HFFc6 (cell line): ENCODE data around the gene SATB2. TPM values are rescaled to one million over a fixed set of nuclear protein-coding genes. Genes with fewer than 3 reads are reported as not detected.
A peak's percentile ranks its signal among the peaks of the same experiment; 100 is the strongest.

ENCODE experiments used
- DNase-seq: peaks from one replicate; pipeline ENCODE4 v3.0.0-alpha.2; 2018
- H3K27ac Mint-ChIP-seq: 2 replicates; pipeline ENCODE4 v1.8.0; 2020; ENCODE audit warnings: mild to moderate bottlenecking, mixed read lengths
- H3K27me3 Mint-ChIP-seq: 2 replicates; pipeline ENCODE4 v1.8.0; 2021; ENCODE audit warnings: mild to moderate bottlenecking, moderate library complexity, mixed read lengths; ENCODE audit not compliant: insufficient read depth
- H3K36me3 Mint-ChIP-seq: 2 replicates; pipeline ENCODE4 v1.8.0; 2021; ENCODE audit warnings: low read depth, mixed read lengths
- H3K4me1 Mint-ChIP-seq: 2 replicates; pipeline ENCODE4 v1.8.0; 2020; ENCODE audit warnings: low read depth, mixed read lengths
- H3K4me3 Mint-ChIP-seq: 2 replicates; pipeline ENCODE4 v1.8.0; 2020; ENCODE audit warnings: mild to moderate bottlenecking, moderate library complexity, mixed read lengths
- H3K9me3 Mint-ChIP-seq: 2 replicates; pipeline ENCODE4 v1.8.0; 2020; ENCODE audit warnings: mild to moderate bottlenecking, mixed read lengths
- total RNA-seq, 6 experiments: library from RNA; stranded (reverse); fragmentation: NEBNext Ultra II Directional; extraction: Animal tissue kit (Norgen Biotek cat#: 25700); gene quantifications; 2 replicates in 1 of 6; 3 replicates in 5 of 6; pipeline ENCODE4 v1.2.3, GENCODE V29; 2021
- TF ChIP-seq, protein P1 (sequence below): fragments of 200-600 bp; sonication (generic); IDR thresholded peaks from 2 replicates; pipeline ENCODE4 v1.5.0; 2021; ENCODE audit warnings: antibody characterized with exemption, mild to moderate bottlenecking

Gene SATB2
- total RNA-seq, 6 experiments from 2014 or later: 7.4 to 12.7 (median 11.9) TPM

DNA sequence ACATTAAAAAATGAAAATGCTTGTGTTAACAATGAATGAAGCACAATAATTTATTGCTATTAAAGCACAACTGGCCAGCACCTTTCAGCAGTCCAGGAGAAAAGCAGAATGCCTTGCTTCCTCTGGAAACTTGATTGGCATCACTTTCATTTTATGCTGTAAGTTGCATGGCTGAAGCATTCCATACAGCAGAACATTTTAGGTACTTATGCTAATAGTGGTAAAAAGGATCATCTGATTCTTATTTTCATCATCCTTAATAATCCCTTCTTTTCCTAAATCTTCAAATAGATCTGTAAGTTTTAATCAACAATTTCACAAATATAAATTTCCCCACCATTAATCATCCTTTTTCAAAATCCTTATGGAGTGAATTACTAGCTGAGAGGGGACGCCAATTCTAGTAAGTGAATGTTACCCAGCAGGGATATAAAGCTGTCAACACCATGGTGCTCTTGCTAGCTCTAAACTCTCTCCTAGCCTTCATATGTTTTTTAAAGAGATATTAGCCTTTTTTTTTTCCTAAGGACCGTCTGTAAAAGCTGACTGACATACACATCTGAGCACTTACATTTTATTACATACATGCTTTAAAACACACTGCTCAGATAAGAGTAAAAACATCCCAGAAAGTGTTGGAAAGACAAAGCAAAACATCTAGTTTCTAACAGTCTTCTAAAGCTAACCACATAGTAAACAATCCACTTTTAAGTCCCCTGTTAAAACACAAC, 5.3 kb downstream of the SATB2 start:
- Mint-ChIP-seq H3K36me3 (no peaks in the 10 kb centered on the region), H3K4me1 (peaks cover 38% of the 10 kb centered on the region), H3K27ac (no peak overlapping the region), H3K27me3 (no peaks in the 10 kb centered on the region), H3K9me3 (no peaks in the 10 kb centered on the region), H3K4me3 (peak overlapping the region; percentile 39; the same call in 1 of the 2 replicates)
- TF ChIP-seq, protein P1, sequence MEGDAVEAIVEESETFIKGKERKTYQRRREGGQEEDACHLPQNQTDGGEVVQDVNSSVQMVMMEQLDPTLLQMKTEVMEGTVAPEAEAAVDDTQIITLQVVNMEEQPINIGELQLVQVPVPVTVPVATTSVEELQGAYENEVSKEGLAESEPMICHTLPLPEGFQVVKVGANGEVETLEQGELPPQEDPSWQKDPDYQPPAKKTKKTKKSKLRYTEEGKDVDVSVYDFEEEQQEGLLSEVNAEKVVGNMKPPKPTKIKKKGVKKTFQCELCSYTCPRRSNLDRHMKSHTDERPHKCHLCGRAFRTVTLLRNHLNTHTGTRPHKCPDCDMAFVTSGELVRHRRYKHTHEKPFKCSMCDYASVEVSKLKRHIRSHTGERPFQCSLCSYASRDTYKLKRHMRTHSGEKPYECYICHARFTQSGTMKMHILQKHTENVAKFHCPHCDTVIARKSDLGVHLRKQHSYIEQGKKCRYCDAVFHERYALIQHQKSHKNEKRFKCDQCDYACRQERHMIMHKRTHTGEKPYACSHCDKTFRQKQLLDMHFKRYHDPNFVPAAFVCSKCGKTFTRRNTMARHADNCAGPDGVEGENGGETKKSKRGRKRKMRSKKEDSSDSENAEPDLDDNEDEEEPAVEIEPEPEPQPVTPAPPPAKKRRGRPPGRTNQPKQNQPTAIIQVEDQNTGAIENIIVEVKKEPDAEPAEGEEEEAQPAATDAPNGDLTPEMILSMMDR: no peak
- no peak for DNase-seq

DNA sequence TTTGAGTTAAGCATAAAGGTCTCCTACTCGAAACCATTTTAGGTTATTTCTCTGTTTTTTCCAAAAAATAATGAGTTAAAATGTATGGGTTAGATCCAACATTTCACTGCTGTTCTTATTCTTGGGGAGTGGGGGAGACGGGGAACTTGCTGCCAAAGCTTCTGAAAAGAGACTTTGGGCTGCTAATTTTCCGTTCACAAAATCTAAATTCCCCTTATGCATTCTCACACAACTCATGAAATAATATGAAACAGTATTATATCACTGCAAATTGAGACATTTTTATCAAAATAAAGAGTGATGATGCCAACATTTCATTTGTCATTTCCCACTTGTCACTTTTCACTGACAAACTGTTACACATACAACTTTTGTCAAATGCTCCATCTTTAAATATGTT, 7.8 kb downstream of the SATB2 start:
- H3K4me1 Mint-ChIP-seq: peaks cover 26% of the 10 kb centered on the region
- DNase-seq: no peak
- H3K9me3 Mint-ChIP-seq: no peaks in the 10 kb centered on the region
- TF ChIP-seq, protein P1: no peak
- H3K27ac Mint-ChIP-seq: no peak overlapping the region
- H3K27me3 Mint-ChIP-seq: no peaks in the 10 kb centered on the region; the same call in 1 of the 2 replicates
- no peaks in the 10 kb centered on the region for H3K36me3 Mint-ChIP-seq
- H3K4me3 Mint-ChIP-seq: no peak overlapping the region

DNA sequence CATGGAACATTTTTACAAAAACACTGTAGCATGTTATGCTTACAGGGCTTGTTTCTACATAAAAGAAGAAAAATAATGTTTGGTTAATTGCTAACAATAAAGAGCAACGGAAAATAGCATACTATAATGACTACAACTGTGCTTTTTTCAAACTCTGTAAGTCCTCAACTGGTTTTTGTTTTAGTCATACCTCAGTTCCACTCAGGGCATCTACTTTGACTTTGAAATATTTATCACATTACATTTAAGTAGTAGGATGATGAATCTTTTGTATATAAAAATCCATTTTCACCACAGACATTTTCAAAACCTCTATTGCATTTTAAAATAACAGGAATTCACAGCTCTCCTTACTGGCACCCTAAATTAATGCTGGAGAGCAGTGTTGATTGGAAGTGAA, 8.3 kb downstream of the SATB2 start:
- Mint-ChIP-seq H3K4me1 (peaks cover 27% of the 10 kb centered on the region), H3K9me3 (no peaks in the 10 kb centered on the region), H3K27ac (no peak overlapping the region), H3K27me3 (no peaks in the 10 kb centered on the region; the same call in 1 of the 2 replicates), H3K4me3 (no peak overlapping the region), H3K36me3 (no peaks in the 10 kb centered on the region)
- TF ChIP-seq, protein P1: no peak
- no peak for DNase-seq

DNA sequence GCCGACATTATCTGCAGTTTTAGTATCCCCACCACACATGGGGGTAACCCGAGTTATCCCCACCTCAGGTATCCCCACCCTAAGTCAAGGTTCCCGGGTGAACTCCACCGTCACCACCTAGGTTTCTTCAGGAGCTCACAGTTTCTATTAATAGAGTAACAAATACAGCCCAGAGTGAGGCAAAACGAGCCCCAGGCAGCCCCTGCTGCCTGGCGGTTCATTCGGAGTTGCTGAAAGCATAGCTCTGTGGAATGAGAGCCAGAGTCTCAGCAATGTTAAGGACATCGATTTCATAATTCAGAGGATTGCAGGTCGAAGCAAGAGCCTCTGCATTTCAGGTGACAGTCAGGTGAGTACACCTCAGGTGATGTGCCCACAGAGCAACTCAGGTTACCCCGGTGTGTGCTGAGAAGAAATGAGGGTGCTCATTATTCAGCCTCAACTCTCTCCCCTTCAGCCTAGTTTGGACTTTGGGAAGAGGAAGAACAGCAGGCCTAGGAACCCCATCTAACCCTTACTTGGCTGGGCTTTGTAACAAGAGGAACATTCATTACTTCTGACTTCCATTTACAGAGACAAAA, 10.7 kb downstream of the SATB2 start:
- Mint-ChIP-seq H3K27me3 (no peaks in the 10 kb centered on the region; the same call in 1 of the 2 replicates), H3K27ac (no peak overlapping the region), H3K36me3 (no peaks in the 10 kb centered on the region), H3K4me3 (no peak overlapping the region), H3K4me1 (peaks cover 36% of the 10 kb centered on the region), H3K9me3 (no peaks in the 10 kb centered on the region)
- TF ChIP-seq, protein P1: no peak
- DNase-seq: no peak

DNA sequence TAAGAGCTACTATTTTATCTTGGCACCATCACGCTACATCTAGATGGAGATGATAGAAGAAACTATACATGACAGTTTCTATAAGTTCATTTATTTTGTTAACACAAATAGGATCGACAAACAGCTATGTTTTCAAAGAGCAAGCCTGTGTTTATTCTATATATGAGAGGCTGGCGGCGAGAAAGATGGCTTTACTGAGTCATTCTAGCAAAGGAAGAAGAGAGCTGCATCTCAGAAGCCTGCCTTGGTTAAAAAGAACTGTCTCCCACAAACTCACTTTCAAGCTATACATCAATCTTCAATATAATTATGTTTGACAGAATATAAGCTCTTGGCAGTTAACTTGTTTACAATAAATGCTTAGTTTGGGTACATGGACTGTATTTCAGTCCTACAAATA, 13.0 kb downstream of the SATB2 start:
- Mint-ChIP-seq H3K27me3 (no peaks in the 10 kb centered on the region; the same call in 1 of the 2 replicates), H3K27ac (no peak overlapping the region; the same call in 1 of the 2 replicates), H3K4me3 (no peak overlapping the region), H3K9me3 (no peaks in the 10 kb centered on the region), H3K36me3 (no peaks in the 10 kb centered on the region), H3K4me1 (peaks cover 41% of the 10 kb centered on the region)
- no peak for DNase-seq
- TF ChIP-seq, protein P1: no peak
